MM.1S (cell line): ENCODE data around the gene SLC2A5.

ENCODE experiments used
- DNase-seq: peaks from one replicate; pipeline ENCODE4 v3.0.0-alpha.2; 2015
- H2AFZ ChIP-seq: fragments of 300-600 bp; sonication (generic); 2 replicates; pipeline ENCODE4 v1.6.0; 2016; ENCODE audit warnings: antibody characterized with exemption, low read length
- H3F3A ChIP-seq: fragments of 300-600 bp; sonication (generic); 2 replicates; pipeline ENCODE4 v1.6.1; 2016; ENCODE audit warnings: mild to moderate bottlenecking, antibody characterized with exemption, low read length, moderate library complexity, mixed read lengths; ENCODE audit not compliant: insufficient read depth
- H3K27ac ChIP-seq: fragments of 300-600 bp; sonication (generic); 2 replicates; pipeline ENCODE4 v1.5.1; 2016; ENCODE audit warnings: mild to moderate bottlenecking, low read length
- H3K27me3 ChIP-seq: fragments of 300-600 bp; sonication (generic); replicated peaks from 2 replicates; pipeline ENCODE4 v1.6.0; 2016; ENCODE audit warnings: low read length; ENCODE audit not compliant: insufficient read depth
- H3K36me3 ChIP-seq: fragments of 300-600 bp; sonication (generic); replicated peaks from 2 replicates; pipeline ENCODE4 v1.6.1; 2016; ENCODE audit warnings: mild to moderate bottlenecking, low read length, mixed read lengths; ENCODE audit not compliant: insufficient read depth
- H3K4me1 ChIP-seq: fragments of 300-600 bp; sonication (generic); 2 replicates; pipeline ENCODE4 v1.6.1; 2016; ENCODE audit warnings: low read length, mixed read lengths
- H3K4me2 ChIP-seq: fragments of 300-600 bp; sonication (generic); 2 replicates; pipeline ENCODE4 v1.6.0; 2016; ENCODE audit warnings: low read depth, low read length
- H3K4me3 ChIP-seq: fragments of 300-600 bp; sonication (generic); 2 replicates; pipeline ENCODE4 v1.5.1; 2016; ENCODE audit warnings: low read length, mixed read lengths
- H3K79me2 ChIP-seq: fragments of 300-600 bp; sonication (generic); 2 replicates; pipeline ENCODE4 v1.6.1; 2016; ENCODE audit warnings: mixed run types, low read length, mixed read lengths
- H3K9ac ChIP-seq: fragments of 300-600 bp; sonication (generic); 2 replicates; pipeline ENCODE4 v1.6.1; 2016; ENCODE audit warnings: low read length, mixed read lengths
- H3K9me2 ChIP-seq: fragments of 300-600 bp; sonication (generic); replicated peaks from 2 replicates; pipeline ENCODE4 v1.6.1; 2016; ENCODE audit warnings: mild to moderate bottlenecking, low read length, mixed read lengths; ENCODE audit not compliant: insufficient read depth
- H3K9me3 ChIP-seq: fragments of 300-600 bp; sonication (generic); replicated peaks from 2 replicates; pipeline ENCODE4 v1.6.1; 2016; ENCODE audit warnings: mild to moderate bottlenecking, low read length, mixed read lengths; ENCODE audit not compliant: insufficient read depth
- H4K20me1 ChIP-seq: fragments of 300-600 bp; sonication (generic); 2 replicates; pipeline ENCODE4 v1.6.1; 2016; ENCODE audit warnings: mild to moderate bottlenecking, low read length, moderate library complexity, mixed read lengths; ENCODE audit not compliant: insufficient read depth
- EZH2 ChIP-seq: fragments of 300-600 bp; sonication (generic); optimal IDR thresholded peaks from 2 replicates; pipeline ENCODE3; 2017; ENCODE audit warnings: low read depth, mild to moderate bottlenecking, antibody characterized with exemption, low read length, mixed read lengths
- EZH2phosphoT487 ChIP-seq: fragments of 300-600 bp; sonication (generic); IDR thresholded peaks from 2 replicates; pipeline ENCODE4 v1.6.1; 2018; ENCODE audit warnings: antibody characterized with exemption, low read length
- TF ChIP-seq, protein P1 (sequence below): fragments of 300-600 bp; sonication (generic); IDR thresholded peaks from 2 replicates; pipeline ENCODE4 v1.5.1; 2016; ENCODE audit warnings: antibody characterized with exemption, low read length, mixed read lengths

SLC2A5 gene

DNA sequence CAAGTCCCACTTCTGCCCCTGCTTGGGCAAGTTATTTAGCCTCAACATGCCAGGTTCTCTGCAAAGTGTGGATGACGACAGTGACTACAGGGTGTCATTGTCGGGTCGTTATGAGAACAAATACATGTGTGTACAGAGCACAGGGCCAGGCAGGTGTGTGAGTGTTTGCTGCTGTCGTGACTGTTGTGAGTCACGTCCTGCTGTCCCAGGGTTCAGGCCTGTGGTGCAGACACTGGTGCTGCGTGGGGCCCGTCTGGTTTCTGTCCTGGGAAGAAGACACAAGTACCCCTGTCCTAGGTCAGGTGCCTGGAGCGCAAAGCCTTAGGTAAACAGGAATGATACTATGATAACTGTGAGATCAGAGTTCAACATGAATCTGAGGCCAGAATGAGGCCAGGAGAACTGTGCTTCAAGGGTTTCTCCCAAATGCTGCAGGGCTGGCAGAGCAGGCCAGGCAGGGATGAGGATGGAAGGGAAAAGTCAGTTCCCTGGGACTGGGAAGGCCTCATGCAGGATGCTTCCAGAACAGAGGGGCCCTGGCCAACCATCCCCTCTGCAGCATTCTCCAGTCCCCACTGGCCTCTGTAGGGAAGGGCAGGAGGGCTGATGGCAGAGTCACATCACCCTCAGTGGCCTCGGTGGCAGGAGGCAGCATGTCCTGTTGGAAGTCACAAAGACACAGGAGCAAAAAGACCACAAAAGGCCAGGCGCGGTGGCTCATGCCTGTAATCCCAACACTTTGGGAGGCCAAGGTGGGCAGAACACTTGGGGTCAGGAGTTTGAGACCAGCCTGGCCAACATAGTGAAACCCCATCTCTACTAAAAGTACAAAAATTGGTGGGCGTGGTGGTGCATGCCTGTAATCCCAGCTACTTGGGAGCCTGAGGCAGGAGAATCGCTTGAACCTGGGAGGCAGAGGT, 43.8 kb upstream of the SLC2A5 start:
- no peaks in the 10 kb centered on the region for H3F3A ChIP-seq
- H3K4me1 ChIP-seq = no peaks in the 10 kb centered on the region
- H3K27ac ChIP-seq = no peak overlapping the region
- H3K79me2 ChIP-seq = no peaks in the 10 kb centered on the region
- no peak overlapping the region for H3K4me2 ChIP-seq
- H3K36me3 ChIP-seq = no peaks in the 10 kb centered on the region
- no peak for TF ChIP-seq EZH2
- no peaks in the 10 kb centered on the region for H3K9me3 ChIP-seq
- H2AFZ ChIP-seq = no peak overlapping the region
- no peak for DNase-seq
- 0 out of 2 replicates have a peak, but pooled peaks cover 2% of the 10 kb centered on the region for H3K27me3 ChIP-seq
- no peak overlapping the region for H3K9ac ChIP-seq
- no peak overlapping the region for H3K4me3 ChIP-seq
- no peaks in the 10 kb centered on the region for H4K20me1 ChIP-seq
- no peaks in the 10 kb centered on the region for H3K9me2 ChIP-seq

DNA sequence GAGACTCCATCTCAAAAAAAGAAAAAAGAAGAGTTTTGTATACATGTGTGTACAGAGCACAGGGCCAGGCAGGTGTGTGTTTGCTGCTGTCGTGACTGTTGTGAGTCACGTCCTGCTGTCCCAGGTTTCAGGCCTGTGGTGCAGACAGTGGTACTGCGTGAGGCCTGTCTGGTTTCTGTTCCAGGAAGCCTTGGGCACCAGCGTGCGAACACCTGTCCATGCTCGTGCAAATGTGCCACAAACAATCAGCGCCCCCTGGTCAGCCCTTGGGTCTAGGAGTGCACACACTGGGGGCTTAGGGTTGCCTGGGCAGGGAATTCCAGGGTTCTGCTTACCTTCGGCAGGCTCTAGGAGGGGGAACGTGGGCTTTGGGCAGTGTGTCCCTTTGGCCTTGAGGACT, 42.5 kb upstream of the SLC2A5 start:
- no peaks in the 10 kb centered on the region for H3K79me2 ChIP-seq
- no peaks in the 10 kb centered on the region for H3F3A ChIP-seq
- no peaks in the 10 kb centered on the region for H3K4me1 ChIP-seq
- peaks cover 15% of the 10 kb centered on the region; the same call in 1 of the 2 replicates for H3K27me3 ChIP-seq
- H3K9ac ChIP-seq = no peak overlapping the region
- peak; percentile 61 for DNase-seq
- no peaks in the 10 kb centered on the region for H3K9me3 ChIP-seq
- H3K4me2 ChIP-seq = no peak overlapping the region
- H3K27ac ChIP-seq = no peak overlapping the region
- H3K4me3 ChIP-seq = no peak overlapping the region
- no peaks in the 10 kb centered on the region for H4K20me1 ChIP-seq
- H3K36me3 ChIP-seq = no peaks in the 10 kb centered on the region
- no peak overlapping the region for H2AFZ ChIP-seq
- TF ChIP-seq EZH2 (no peak), EZH2phosphoT487 (no peak)
- TF ChIP-seq, protein P1, sequence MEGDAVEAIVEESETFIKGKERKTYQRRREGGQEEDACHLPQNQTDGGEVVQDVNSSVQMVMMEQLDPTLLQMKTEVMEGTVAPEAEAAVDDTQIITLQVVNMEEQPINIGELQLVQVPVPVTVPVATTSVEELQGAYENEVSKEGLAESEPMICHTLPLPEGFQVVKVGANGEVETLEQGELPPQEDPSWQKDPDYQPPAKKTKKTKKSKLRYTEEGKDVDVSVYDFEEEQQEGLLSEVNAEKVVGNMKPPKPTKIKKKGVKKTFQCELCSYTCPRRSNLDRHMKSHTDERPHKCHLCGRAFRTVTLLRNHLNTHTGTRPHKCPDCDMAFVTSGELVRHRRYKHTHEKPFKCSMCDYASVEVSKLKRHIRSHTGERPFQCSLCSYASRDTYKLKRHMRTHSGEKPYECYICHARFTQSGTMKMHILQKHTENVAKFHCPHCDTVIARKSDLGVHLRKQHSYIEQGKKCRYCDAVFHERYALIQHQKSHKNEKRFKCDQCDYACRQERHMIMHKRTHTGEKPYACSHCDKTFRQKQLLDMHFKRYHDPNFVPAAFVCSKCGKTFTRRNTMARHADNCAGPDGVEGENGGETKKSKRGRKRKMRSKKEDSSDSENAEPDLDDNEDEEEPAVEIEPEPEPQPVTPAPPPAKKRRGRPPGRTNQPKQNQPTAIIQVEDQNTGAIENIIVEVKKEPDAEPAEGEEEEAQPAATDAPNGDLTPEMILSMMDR = no peak
- H3K9me2 ChIP-seq = no peaks in the 10 kb centered on the region

DNA sequence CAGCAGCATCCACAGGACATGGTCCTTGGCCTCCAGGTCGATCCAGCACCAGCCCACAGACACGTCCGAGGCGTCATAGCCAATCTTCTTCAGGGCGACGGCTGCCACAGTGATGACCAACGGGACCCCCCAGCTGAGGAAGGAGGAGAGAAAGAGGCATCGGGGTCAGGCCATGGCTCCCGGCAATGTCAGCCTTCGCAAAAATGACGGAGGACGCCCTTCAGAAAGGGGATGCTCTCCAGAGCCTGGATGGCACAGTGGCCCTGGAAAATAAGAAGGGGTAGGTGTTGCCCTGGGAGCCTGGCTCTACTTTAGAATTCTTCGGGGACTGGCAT, 41.9 kb upstream of the SLC2A5 start:
- Histone ChIP-seq H3K27me3 (peaks cover 18% of the 10 kb centered on the region), H3K27ac (no peak overlapping the region), H4K20me1 (no peaks in the 10 kb centered on the region), H3K9me3 (no peaks in the 10 kb centered on the region), H2AFZ (no peak overlapping the region), H3K79me2 (no peaks in the 10 kb centered on the region), H3K36me3 (no peaks in the 10 kb centered on the region), H3F3A (no peaks in the 10 kb centered on the region), H3K4me2 (no peak overlapping the region), H3K4me3 (no peak overlapping the region), H3K9me2 (no peaks in the 10 kb centered on the region), H3K9ac (no peak overlapping the region), H3K4me1 (no peaks in the 10 kb centered on the region)
- TF ChIP-seq, protein P1 = no peak
- TF ChIP-seq EZH2phosphoT487 (no peak), EZH2 (no peak)
- DNase-seq = no peak
